GM18873 (cell line): ENCODE results near the gene ECHS1.
"Not testable (repeated sequence)": the region's sequence is repeated elsewhere in the genome, so short reads cannot be mapped to it uniquely, and the experiment has no call there.

Experiments
- ATAC-seq: cut with Tn5 transposase; IDR thresholded peaks from one replicate; pipeline ENCODE4 v1.9.1; 2021; ENCODE audit warnings: mild to moderate bottlenecking, moderate library complexity, moderate number of reproducible peaks; ENCODE audit not compliant: unreplicated experiment, low FRiP score

ECHS1 gene

DNA sequence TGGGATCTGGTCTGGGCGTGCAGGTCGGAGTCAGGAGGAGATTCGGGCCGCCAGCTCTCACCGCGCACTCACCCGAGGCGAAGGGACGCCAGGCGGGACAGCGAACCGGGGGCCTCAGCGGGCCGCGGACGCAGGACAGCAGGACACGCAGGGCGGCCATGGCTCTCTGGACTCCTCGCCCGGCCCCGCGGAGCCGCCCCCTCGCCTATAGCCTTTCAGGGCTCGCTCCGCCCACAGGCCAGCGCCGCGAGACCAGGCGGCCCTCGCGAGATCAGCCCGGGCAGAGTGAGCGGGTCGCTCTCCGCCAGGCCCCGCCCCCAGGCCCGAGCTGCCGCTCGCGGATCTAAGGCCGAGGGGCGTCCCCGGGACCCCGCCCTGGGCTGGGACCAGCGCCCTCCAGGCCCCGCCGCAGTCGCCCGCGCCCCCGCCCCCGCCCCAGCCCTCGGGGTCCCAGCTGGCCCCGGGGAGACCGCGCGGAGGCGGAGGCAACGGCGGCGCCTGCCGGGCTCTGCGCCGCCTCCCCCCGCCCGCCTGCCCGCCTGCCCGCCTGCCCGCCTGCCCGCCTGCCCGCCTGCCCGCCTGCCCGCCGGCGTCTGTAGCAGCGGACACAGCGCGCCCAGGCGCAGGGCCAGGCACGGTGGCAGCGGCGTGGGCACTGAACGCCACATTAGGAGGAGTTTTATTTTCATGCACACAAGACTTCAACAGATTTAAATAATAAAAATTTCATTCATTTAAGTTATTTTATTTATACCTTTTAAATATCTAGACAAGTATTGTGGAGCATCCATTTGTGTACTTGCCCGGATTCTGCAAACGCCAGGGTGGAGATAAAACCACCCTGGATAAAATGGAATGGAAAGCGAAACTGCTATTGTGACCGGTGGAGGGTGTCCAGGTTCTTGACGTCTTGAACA, at the start of gene ECHS1:
Gene ECHS1, minus strand, starts transcription at position 181 of the 917 bp plus-strand sequence. Its CDS starts 21 bp downstream, at position 160.
- peak; percentile 79 for ATAC-seq

DNA sequence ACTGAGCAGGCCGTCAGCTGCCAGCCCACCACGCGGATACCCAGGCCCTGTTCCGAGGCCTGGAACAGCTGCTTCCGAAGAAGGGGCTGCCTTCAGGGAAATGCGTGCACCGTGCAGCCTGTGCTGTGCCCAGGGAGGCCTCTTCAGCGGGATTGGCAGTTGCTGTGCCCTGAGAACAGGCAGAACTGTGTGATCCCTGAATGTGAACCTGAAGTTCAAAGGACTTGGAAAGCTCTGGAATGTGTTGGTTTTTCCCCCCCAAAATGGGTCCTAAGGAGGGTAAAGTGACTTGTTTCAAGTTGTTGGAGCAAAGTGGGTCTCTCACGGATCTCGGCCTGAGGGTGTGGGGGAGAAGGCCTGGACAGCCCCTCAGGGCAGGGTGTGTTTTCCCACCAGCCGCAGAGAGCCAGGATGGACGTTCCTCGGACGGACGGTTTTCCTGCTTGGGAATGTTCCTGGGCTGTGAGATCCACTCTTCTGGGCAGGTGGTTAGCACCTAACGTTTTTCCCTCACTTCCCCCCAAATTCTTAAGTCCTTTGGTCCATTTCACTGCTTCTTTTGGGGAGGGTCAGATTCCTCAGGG, 49.2 kb upstream of the ECHS1 start:
- ATAC-seq = no peak

DNA sequence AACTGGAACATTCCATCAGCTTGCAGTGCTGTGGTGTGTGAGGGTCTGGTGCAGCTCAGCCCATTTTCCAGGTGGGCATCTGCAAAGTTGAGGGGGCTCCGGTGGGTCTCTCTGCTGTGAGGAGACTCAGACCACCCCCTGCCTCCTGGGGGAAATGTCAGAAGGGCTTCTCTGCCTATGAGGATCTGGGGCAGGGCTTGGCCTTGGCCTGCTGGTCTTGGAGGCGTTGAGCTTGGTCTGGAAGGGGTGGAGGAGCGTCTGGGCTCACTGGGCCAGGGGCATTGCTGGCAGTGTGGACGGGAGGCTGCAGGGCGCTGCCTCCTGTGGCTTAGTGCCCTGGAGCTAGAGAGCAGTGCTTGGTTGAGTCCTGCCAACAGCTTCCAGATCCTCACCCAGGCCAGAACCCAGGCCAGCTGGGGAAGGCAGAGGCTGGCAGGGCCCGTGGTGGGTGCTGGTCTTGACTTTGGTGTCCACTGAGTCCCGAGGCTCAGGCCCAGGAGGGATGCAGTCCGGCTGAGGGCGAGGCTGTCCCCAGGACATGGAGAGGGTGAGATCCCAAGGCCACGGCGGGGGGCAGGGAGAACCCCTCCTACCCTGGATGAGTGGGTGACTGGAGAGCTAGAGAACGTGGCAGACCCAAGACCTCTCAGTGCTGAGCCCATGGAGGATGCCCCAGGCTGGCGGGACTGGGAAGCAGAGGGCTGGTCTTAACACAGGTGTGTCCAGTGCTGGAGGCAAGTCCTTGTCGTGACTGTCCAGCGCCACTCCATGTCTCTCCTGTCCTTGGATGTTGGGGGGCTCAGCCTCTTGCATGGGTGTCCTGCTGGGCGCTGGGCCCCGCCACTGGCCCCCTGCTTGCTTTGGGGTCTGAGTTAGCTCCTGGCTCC, 48.4 kb upstream of the ECHS1 start:
- ATAC-seq = no peak

DNA sequence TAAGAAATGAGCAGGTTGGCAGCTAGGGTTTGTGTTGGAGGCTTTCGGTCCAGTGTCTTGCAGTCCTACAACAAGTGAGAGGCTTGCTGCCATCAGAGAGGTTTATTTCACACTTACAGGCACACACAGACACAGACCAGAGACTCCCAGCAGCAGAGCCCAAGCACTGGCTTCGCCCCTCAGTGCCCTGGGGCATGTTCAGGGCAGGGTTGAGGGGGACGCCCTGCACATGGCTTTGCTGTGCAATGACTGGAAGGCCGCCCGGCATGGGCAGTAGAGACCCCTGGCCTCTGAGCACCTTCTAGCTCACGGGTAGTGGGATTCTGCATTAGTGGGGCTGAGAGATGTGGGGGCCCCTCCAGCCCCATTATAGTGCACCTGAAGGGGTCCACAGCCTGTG, 47.4 kb upstream of the ECHS1 start:
- ATAC-seq = no peak

DNA sequence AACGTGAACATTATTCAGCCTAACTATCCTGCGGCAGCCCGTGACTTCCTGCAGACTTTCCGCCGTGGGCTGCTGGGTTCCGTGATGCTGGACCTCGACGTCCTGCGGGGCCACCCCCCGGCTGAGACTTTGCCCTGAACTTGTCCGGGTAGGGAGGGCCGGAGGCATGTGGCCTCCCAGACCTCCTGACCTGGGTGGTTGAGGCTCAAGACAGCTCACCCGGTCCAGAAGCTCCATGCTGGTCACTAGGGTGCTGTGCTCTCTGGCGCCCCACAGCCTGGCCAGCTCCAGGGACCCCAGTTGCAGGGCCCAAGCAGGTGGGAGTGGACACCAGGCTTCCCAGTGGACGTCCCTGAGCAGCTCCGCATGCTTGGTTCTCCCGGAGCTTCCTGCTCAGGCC, 46.9 kb upstream of the ECHS1 start:
- ATAC-seq = no peak

DNA sequence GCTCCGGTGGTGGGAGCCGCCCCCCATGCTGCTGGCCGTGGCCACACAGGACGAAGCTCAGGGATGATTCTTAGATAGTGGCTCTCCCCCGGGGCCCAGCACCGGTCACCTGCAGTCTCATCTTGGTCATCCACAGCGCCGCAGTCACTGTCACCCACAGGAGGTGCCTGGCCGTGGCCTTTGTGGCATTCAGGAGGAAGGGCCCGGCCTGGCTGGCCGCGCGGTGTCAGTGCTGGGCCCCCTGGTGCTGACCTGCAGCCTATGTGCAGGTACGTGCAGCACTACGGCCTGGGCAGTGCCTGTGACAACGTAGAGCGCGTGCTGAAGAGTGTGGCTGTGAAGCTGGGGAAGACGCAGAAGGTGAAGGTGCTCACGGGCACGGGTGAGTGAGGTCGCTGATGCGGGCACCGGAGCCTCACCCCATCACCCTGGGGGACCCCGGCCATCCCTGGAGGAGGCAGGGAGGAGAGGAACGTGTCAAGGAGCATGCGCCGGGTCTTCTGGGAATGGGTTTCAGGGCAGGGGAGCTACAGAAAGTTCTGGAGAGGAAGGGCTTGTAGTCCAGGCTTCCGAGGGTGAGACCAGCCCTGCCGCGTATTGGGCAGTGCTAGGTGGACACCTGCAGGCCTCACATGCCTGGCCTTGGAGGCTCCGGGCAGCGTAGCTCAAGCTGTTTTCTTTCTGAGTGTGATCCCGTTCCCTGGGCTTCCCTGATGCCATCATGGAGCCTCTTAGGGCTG, 46.2 kb upstream of the ECHS1 start:
- no peak for ATAC-seq

DNA sequence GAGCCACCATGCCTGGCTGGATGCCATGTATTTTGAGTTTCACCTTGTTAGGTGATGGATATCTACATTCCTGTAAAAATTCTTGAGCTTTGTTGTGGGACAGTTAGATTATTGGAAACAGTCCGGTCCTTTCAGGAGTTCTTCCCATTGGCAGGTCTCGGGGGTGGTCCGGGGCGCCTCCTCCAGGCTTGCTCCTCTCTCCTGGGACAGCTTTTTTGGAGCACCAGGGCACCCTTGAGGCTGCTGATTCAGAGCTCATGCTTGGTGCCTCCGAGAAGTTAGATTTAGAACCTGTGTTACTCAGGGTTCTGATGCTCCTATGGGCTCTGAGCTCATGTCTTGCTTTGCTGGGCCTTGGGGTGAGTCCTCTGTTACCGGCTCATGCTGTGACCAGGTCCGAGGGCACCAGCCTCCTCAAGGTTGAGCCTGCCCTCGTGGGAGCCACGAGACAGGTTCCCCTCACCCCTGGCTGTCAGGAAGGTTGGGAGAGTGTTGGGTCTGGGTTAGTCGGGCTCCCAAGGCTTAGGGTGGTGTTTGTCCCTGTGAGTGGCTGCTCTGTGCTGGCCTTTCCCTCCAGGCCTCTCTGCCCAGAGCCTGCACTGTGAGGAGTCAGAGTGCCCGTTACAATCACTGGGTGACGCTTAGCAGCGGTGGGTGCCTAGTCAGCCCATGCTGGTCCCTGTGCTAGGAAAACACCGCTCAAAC, 45.3 kb upstream of the ECHS1 start:
- no peak for ATAC-seq

DNA sequence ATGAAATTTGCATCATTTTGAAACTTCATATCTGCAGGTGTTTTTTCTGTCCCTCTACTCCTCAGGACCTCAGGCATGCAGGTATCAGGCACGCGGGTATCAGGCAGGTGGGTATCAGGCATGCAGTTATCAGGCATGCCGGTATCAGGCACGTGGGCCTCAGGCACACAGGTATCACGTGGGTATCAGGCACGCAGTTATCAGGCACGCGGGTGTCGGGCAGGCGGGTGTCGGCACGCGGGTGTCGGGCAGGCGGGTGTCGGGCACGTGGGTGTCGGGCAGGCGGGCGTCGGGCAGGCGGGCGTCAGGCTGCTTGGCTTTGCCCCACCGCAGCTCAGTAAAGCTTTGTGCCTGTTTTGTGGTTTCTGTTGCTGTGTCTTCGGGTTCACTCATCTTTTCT, 42.6 kb upstream of the ECHS1 start:
- ATAC-seq = no peak

DNA sequence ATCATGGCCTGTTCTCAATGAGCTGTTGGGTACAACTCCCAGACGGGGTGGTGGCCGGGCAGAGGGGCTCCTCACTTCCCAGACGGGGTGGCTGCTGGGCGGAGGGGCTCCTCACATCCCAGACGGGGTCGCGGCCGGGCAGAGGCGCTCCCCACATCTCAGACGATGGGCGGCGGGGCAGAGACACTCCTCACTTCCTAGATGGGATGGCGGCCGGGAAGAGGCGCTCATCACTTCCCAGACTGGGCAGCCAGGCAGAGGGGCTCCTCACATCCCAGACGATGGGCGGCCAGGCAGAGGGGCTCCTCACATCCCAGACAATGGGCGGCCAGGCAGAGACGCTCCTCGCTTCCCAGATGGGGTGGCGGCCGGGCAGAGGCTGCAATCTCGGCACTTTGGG, 41.2 kb upstream of the ECHS1 start:
- ATAC-seq = not testable (repeated sequence)

DNA sequence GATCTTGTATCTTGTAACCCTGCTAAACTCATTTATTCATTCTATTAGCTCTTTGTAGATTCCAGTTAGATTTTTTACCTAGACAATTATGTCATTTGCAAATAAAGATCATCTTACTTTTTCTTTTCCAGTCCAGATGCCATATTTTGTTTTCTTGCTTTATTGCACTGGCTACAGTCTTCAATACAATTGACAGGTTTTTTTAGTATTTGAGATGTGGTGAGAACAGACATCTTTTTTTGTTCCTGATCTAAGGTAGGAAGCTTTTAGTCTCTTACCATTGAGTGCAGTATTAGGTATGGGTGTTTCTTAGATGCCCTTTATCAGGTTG, 39.2 kb upstream of the ECHS1 start:
- ATAC-seq = no peak

DNA sequence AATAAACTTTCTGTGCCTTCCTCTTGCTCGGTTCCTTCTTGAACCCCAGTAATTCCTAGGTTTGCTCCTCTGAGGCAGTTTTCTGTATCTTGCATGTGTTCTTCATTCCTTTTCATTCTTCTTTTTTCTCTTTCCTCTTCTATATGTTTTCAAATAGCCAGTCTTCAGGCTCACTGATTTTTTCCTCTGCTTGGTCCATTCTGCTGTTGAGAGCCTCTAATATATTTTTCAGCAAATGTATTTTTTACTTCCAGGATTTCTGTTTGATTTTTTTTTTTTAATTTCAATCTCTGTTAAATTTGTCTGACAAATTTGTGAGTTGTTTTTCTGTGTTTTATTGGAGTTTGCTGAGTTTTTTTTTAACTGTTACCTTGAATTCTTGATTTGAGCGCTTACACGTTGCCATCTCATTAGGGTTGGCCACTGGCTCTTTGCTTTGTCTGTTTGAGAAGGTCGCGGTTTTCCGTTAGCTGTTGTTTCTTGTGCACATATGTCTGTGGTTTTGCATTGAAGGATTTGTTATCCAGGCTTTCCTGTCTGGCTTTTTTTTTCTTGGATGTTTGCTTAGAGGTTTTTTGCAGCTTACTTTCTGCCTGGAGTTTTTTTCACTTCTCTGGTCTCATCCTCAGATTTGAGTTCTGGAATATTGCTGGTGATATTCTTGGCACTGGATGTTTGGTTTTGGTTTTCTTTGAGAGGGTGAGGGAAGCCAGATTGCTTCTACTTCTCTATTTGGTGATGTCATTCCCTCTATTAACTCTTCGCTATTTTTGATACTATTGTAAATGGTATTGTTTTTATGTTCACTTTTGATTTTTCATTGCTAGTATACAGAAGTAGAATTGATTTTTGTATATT, 38.6 kb upstream of the ECHS1 start:
- no peak for ATAC-seq

DNA sequence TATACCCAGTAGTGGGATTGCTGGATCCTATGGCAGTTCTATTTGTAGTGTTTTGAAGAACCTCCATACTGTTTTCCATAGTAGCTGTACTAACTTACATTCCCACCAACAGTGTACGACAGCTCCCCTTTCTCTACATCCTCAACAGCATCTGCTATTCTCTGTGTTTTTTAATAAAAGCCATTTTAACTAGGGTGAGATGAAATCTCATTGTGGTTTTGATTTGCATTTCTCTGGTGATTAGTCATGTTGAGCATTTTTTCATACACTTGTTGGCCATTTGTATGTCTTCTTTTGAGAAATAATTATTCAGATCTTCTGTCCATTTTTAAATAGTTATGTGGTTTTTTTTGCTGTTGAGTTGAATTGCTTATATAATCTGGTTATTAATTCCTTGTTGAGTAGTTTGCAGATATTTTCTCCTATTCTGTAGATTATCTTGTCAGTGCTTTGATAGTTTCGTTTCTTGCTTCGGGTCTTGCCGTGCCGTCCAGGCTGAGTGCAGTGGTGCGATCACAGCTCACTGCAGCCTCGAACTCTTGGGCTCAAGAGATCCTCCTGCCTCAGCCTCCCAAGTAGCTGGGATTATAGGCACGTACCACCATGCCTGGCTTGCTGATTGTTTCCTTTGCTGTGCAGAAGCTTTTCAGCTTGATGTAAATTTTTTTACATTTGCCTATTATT, 32.8 kb upstream of the ECHS1 start:
- ATAC-seq = no peak

DNA sequence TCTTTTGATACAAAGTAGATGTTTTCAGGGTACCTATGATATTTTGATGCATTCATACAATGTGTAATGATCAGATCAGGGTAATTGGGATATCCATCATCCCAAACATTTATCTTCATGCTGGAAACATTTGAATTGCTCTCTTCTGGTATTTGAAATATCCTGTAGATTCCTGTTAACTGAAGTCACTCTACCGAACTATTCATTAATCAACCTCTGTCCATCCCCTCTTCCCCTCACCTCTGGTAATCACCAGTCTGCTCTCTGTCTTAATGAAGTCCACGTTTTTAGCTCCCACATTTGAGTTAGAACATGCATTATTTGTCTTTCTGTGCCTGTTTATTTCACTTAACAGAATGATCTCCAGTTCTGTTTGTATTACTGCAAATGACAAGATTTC, 32.1 kb upstream of the ECHS1 start:
- no peak for ATAC-seq

DNA sequence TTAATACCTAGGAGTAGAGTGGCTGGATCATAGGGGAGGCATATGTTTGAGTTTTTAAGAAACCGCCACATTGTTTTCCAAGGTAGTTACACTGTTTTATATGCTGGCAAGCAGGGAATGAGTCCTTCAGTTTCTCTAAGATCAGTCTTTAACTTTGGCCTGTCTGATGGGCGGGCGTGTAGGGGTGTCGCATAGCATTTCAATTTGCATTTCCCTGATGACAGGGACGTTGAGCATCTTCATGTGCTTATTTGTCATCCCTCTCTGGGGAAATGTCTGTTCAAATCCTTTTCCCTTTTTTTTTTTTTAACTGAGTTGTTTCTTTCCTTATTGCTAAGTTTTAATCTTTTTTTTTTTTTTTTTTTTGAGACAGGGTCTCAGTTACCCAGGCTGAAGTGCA, 30.6 kb upstream of the ECHS1 start:
- ATAC-seq = no peak

DNA sequence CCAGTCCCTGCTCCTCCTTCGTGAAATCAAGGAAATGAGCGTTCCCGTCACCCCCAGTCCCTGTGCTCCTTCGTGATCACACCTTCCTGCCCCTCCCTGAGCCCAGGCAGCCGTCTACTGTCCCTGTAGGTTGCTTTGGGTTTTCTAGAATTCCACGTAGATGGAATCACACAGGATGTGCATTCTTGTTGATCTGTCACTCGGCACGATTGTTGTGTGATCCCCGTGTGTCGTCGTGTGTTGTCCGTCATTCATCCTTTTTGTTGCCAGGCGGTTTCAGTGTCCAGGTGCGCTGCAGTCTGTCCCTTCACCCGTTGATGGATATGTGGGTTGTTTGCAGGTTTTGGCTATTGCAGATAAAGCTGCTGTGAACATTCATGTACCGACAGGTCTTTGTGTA, 30.2 kb upstream of the ECHS1 start:
- ATAC-seq = no peak

DNA sequence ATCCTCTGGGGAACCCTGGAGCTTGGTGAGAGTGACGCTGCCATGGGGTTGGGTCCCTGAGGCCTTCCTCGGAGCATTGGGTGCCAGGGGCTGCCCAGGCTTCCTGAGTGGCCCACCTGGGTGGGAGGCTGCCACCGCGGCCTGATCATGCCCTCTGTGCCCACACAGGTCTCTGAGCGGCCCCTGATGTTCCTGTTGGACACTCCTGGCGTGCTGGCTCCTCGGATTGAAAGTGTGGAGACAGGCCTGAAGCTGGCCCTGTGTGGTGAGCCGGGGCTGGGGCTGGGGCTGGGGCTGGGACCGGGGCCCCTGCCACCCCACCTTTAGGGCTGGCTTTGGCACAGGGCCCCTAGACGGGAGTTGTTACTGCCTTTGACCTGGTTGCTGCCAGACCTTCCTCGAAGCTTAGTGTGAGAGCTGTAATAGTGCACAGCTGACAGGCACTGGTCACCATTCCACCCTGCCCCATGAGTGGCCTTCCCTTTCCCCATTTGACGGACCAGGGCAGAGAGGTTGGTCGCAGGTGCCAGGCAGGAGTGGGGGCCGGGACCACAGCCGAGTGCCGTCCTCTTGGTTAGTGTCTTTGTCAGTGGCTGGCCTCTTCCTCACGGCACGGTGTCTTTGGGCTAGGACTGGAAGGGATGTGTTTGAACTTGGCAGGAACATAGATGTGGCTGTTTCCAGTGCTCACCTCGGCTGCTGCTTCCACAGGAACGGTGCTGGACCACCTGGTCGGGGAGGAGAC, 29.0 kb upstream of the ECHS1 start:
- no peak for ATAC-seq

DNA sequence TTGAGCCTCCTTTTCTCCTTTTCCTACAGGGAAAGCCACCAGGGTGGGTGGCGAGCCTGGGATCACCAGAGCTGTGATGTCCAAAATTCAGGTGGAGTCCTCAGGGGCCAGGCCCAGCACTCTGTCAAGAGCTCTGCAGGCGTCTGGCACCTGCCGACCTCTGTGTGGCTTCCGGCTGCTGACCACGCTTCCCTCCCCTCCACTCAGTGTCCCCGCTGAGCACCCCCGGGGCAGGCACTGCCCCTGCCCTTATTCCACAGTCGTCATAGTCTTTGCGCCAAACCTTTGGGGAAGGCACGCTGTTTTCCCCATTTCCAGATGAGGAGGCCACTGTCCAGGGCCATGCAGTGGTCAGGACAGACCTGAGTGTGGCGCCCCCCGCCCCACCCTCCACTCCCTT, 28.3 kb upstream of the ECHS1 start:
- ATAC-seq = no peak
